GM12878 (cell line): ENCODE results near the gene ROBO1. TPM values are rescaled to one million over a fixed set of nuclear protein-coding genes. Genes with fewer than 3 reads are reported as not detected.

Source experiments
- ATAC-seq: fragments of 200-7000 bp; cut with Tn5 transposase; 3 replicates; pipeline ENCODE4 v1.9.1; 2020; ENCODE audit warnings: mild to moderate bottlenecking, moderate library complexity
- BruUV-seq: library from RNA; stranded (reverse); fragments of 400-500 nt; replicated peaks from 2 replicates; lab custom pipeline; 2021; lab: Mats Ljungman, UMichigan
- CTCF ChIA-PET: fragments of 300-600 bp; sonication (Branson Sonifier 250); formaldehyde crosslinking; extraction: SDS; loops from one replicate; lab custom pipeline; 2021; ENCODE audit warnings: inconsistent platforms; lab: Yijun Ruan, JAX
- POLR2A ChIA-PET: fragments of 350-600 bp; formaldehyde crosslinking; extraction: SDS; loops from one replicate; lab custom pipeline; 2021; ENCODE audit warnings: inconsistent platforms; lab: Charles Lee
- RAD21 ChIA-PET: fragments of 300-600 bp; sonication (Branson Sonifier 250); formaldehyde crosslinking; loops from one replicate; lab custom pipeline; 2023; ENCODE audit warnings: antibody characterized with exemption; ENCODE audit not compliant: unreplicated experiment; lab: Charles Lee
- SMC1A ChIA-PET: fragments of 300-600 bp; sonication (Branson Sonifier 250); formaldehyde crosslinking; loops from one replicate; lab custom pipeline; 2023; ENCODE audit not compliant: unreplicated experiment, uncharacterized antibody; lab: Charles Lee
- DNase-seq: peaks from one replicate; pipeline ENCODE4 v3.0.0-alpha.2; 2011; ENCODE audit warnings: low read depth, low spot score
- FAIRE-seq: peaks from 3 replicates; lab custom pipeline; 2011; peaks lifted over from hg19 to GRCh38; lab: Jason Lieb, UNC
- H2AFZ ChIP-seq: 2 replicates; pipeline ENCODE4 v1.6.0; 2011; ENCODE audit warnings: low read depth, low read length, control low read depth; ENCODE audit not compliant: control insufficient read depth
- H3K27ac ChIP-seq: 2 replicates; pipeline ENCODE4 v1.5.1; 2011; ENCODE audit warnings: control low read depth; ENCODE audit not compliant: control insufficient read depth, insufficient read depth
- H3K27me3 ChIP-seq, 2 experiments: replicated peaks in 1 of 2; 2 replicates each; pipeline versions ENCODE4 v1.6.0 to v1.6.1; 2011; ENCODE audit warnings: low read length in 1 of 2; ENCODE audit not compliant: control insufficient read depth in 2 of 2, insufficient read depth in 2 of 2
- H3K36me3 ChIP-seq, 2 experiments: 2 replicates each; pipeline ENCODE4 v1.5.1; 2011; ENCODE audit warnings: low read length in 1 of 2; ENCODE audit not compliant: control insufficient read depth in 2 of 2, insufficient read depth in 2 of 2
- H3K4me1 ChIP-seq: 2 replicates; pipeline ENCODE4 v1.6.1; 2011; ENCODE audit warnings: mild to moderate bottlenecking, low read length, moderate library complexity, mixed read lengths; ENCODE audit not compliant: control insufficient read depth, insufficient read depth
- H3K4me2 ChIP-seq: 2 replicates; pipeline ENCODE4 v1.6.0; 2011; ENCODE audit warnings: control low read depth; ENCODE audit not compliant: control insufficient read depth, insufficient read depth
- H3K4me3 ChIP-seq: fragments of 200-600 bp; sonication (generic); 2 replicates; pipeline ENCODE4 v1.5.1; 2016
- H3K79me2 ChIP-seq: 2 replicates; pipeline ENCODE4 v1.6.0; 2011; ENCODE audit warnings: low read length; ENCODE audit not compliant: control insufficient read depth, insufficient read depth
- H3K9ac ChIP-seq: 2 replicates; pipeline ENCODE4 v1.8.0; 2011; ENCODE audit warnings: low read length, control low read depth, mixed read lengths; ENCODE audit not compliant: control insufficient read depth, insufficient read depth
- H3K9me3 ChIP-seq: replicated peaks from 3 replicates; pipeline ENCODE4 v1.5.1; 2011; ENCODE audit warnings: mild to moderate bottlenecking, low read length; ENCODE audit not compliant: control insufficient read depth, insufficient read depth
- H4K20me1 ChIP-seq: 2 replicates; pipeline ENCODE4 v1.6.0; 2011; ENCODE audit not compliant: control insufficient read depth, insufficient read depth
- BCL3 ChIP-seq: IDR thresholded peaks from 2 replicates; pipeline ENCODE4 v1.6.1; 2011; ENCODE audit warnings: borderline replicate concordance, low read depth, mild to moderate bottlenecking, moderate library complexity, low read length; ENCODE audit not compliant: insufficient read depth, poor library complexity, severe bottlenecking
- CBFB ChIP-seq: IDR thresholded peaks from 2 replicates; pipeline ENCODE4 v1.6.1; 2016; ENCODE audit warnings: antibody characterized with exemption, low read depth
- CHD4 ChIP-seq: fragments of 200-600 bp; sonication (generic); IDR thresholded peaks from 2 replicates; pipeline ENCODE4 v1.6.1; 2016; ENCODE audit warnings: mild to moderate bottlenecking
- CTCF ChIP-seq, 3 experiments: IDR thresholded peaks in 2 of 3; conservative IDR thresholded peaks in 1 of 3; 2 replicates each; pipeline ENCODE4 v1.5.1; 2011; ENCODE audit warnings: low read depth in 3 of 3, low read length in 3 of 3, mild to moderate bottlenecking in 3 of 3, control low read depth in 2 of 3, moderate library complexity in 2 of 3, inconsistent platforms in 1 of 3, mixed read lengths in 1 of 3; ENCODE audit not compliant: control insufficient read depth in 2 of 3, insufficient read depth in 1 of 3; ENCODE audit errors: extremely low read depth in 1 of 3
- DPF2 ChIP-seq: fragments of 450-650 bp; IDR thresholded peaks from 2 replicates; pipeline ENCODE4 v1.6.1; 2017; ENCODE audit warnings: mild to moderate bottlenecking
- E2F8 ChIP-seq: fragments of 450-650 bp; IDR thresholded peaks from 2 replicates; pipeline ENCODE4 v1.6.1; 2018; ENCODE audit warnings: mild to moderate bottlenecking, low read depth, moderate library complexity; ENCODE audit not compliant: partially characterized antibody
- FOXM1 ChIP-seq: IDR thresholded peaks from 2 replicates; pipeline ENCODE4 v1.6.1; 2012; ENCODE audit warnings: low read depth, mild to moderate bottlenecking, inconsistent platforms, low read length, moderate library complexity
- HCFC1 ChIP-seq: fragments of 150-350 bp; IDR thresholded peaks from 2 replicates; pipeline ENCODE4 v1.6.1; 2014; ENCODE audit warnings: low read length
- HDGF ChIP-seq: fragments of 450-650 bp; IDR thresholded peaks from 2 replicates; pipeline ENCODE4 v1.6.1; 2016; ENCODE audit warnings: antibody characterized with exemption
- IRF3 ChIP-seq: fragments of 450-650 bp; IDR thresholded peaks from 2 replicates; pipeline ENCODE4 v1.6.1; 2014; ENCODE audit warnings: mild to moderate bottlenecking
- NFIC ChIP-seq: IDR thresholded peaks from 2 replicates; pipeline ENCODE4 v1.6.1; 2012; ENCODE audit warnings: low read depth, mild to moderate bottlenecking, inconsistent platforms, low read length, moderate library complexity
- PAX8 ChIP-seq: fragments of 450-650 bp; IDR thresholded peaks from 2 replicates; pipeline ENCODE4 v1.6.1; 2017; ENCODE audit warnings: mild to moderate bottlenecking, moderate library complexity
- SKIL ChIP-seq: fragments of 450-650 bp; IDR thresholded peaks from 2 replicates; pipeline ENCODE4 v1.6.1; 2017; ENCODE audit warnings: mild to moderate bottlenecking, low read depth, inconsistent platforms; ENCODE audit not compliant: poor library complexity, severe bottlenecking
- ZNF384 ChIP-seq: IDR thresholded peaks from 2 replicates; pipeline ENCODE4 v1.6.1; 2012; ENCODE audit warnings: low read depth, mild to moderate bottlenecking, low read length, improper control_type of control experiment, borderline replicate concordance
- WGBS: methylation state at CpG from one replicate; pipeline ENCODE4 v1.1.6; 2016; ENCODE audit warnings: low lambda C conversion rate; ENCODE audit not compliant: insufficient replicate concordance, insufficient coverage; ENCODE audit errors: missing lambda C conversion rate; 5-methylcytosine and 5-hydroxymethylcytosine counted together
- in situ Hi-C: fragments of 300-500 bp; cut with MboI; formaldehyde crosslinking; loops from 9 replicates; pipeline ENCODE4 v1.14.3; 2018; ENCODE audit warnings: mixed read lengths
- intact Hi-C: fragments of 100-400 bp; cut with micrococcal nuclease; formaldehyde crosslinking; loops from one replicate; pipeline ENCODE4 v1.14.2; 2022; ENCODE audit not compliant: unreplicated experiment
- polyA plus RNA-seq, 11 experiments: library from polyadenylated mRNA; depleted of rRNA in 4 of 11; unstranded in 6 of 11; stranded (reverse) in 5 of 11; fragments of >200 nt; fragmentation: Nextera tagmentation in 4 of 11; fragmentation: Illumina TruSeq in 1 of 11; extraction: Ambion mirVana in 4 of 11; extraction: Trizol in 1 of 11; gene quantifications; 1 replicate in 1 of 11; 2 replicates in 10 of 11; pipeline versions ENCODE4 v1.2.1 to v1.2.3, GENCODE V29; 2011 to 2016; ENCODE audit warnings: inconsistent platforms in 2 of 11, missing spikeins in 2 of 11, low read depth in 1 of 11
- total RNA-seq, 4 experiments: library from RNA; depleted of rRNA in 3 of 4; stranded (reverse); fragments of >200 nt in 3 of 4; fragmentation: Illumina TruSeq in 1 of 4; extraction: Trizol in 1 of 4; gene quantifications; 2 replicates each; pipeline versions ENCODE4 v1.2.1 to v1.2.3, GENCODE V29; 2013 to 2021

ROBO1 gene
- total and polyA plus RNA-seq, 10 of the 15 experiments (the other 5 are each of a cell fraction or from before 2014, with no cell fraction given) = 0.29 to 46.5 (median 1.2) TPM

GRCh38 chr3:78822726-78823125, 945.1 kb downstream of the ROBO1 start (continued):
- TF ChIP-seq E2F8 (no peak), NFIC (no peak), ZNF384 (no peak), FOXM1 (no peak)

- DNase-seq (no peak), ATAC-seq (no peak), FAIRE-seq (no peak)
- in situ Hi-C loops (no loop called here), intact Hi-C loops (no loop called here)
- ChIA-PET SMC1A (interaction anchor here (0.7 to 1.5 kb wide), 8 partner anchors 19 to 199 kb away, joined by 3 to 5 read pairs (median 3); no protein-coding TSS in a partner anchor), CTCF (no interaction called here), POLR2A (no interaction called here), RAD21 (interaction anchor here (0.6 to 1.0 kb wide), 3 partner anchors 19 to 51 kb away, joined by 3 to 6 read pairs (median 3); no protein-coding TSS in a partner anchor)
- H3K4me2 ChIP-seq = no peak overlapping the region
- no peak overlapping the region for H3K9ac ChIP-seq
- H3K4me1 ChIP-seq = no peaks in the 10 kb centered on the region
- no peak overlapping the region for H2AFZ ChIP-seq
- no peak overlapping the region for H3K27ac ChIP-seq
- H4K20me1 ChIP-seq = no peaks in the 10 kb centered on the region
- 33% methylated on average over 1 of the region's 1 CpG for WGBS
- BruUV-seq = no TSS peak
- H3K79me2 ChIP-seq = no peaks in the 10 kb centered on the region
- no peaks in the 10 kb centered on the region for H3K36me3 ChIP-seq
- H3K4me3 ChIP-seq = no peak overlapping the region
- no peaks in the 10 kb centered on the region; the same call in 2 of the 3 replicates for H3K9me3 ChIP-seq
- H3K27me3 ChIP-seq = no peaks in the 10 kb centered on the region
- TF ChIP-seq CBFB (no peak), HDGF (no peak), DPF2 (no peak), PAX8 (no peak), CTCF (IDR thresholded peaks at IDR 0.05 in 2 of 3, conservative IDR thresholded peaks at IDR 0.05 in 1 of 3; ENCODE audit: control insufficient read depth in 2 of 3, extremely low read depth in 1 of 3, insufficient read depth in 1 of 3, low read depth in 3 of 3, low read length in 3 of 3) (no peak), IRF3 (no peak), BCL3 (no peak), SKIL (no peak), CHD4 (no peak), HCFC1 (no peak)
These were observed 947.3 kb downstream of the ROBO1 start for GRCh38 chr3:78820542-78820941.
